ENCODE measurements around the gene DCUN1D5. TPM values are rescaled to one million over a fixed set of nuclear protein-coding genes. Genes with fewer than 3 reads are reported as not detected.

DCUN1D5 gene
- total and polyA plus RNA-seq, 9 of the 15 experiments (the other 6 are each of a cell fraction or from before 2014, with no cell fraction given): 38.4 to 242 (median 115) TPM

- ATAC-seq: no peak
- H3K4me3 ChIP-seq: no peak overlapping the region
- no peaks in the 10 kb centered on the region for H3K9me1 ChIP-seq (ENCODE audit: control insufficient read depth, insufficient read depth, low read length)
- no peak for TF ChIP-seq CLOCK (CRISPR knock-in tag; IDR thresholded peaks at IDR 0.05; ENCODE audit: borderline replicate concordance)
- TF ChIP-seq PRMT5 (CRISPR knock-in tag; IDR thresholded peaks at IDR 0.05): no peak
- no peak for TF ChIP-seq CHD4 (IDR thresholded peaks at IDR 0.05; ENCODE audit: insufficient read depth, insufficient replicate concordance, low read depth, low read length, poor library complexity, severe bottlenecking)
- no peak for TF ChIP-seq OTX1 (CRISPR knock-in tag; IDR thresholded peaks at IDR 0.05)
- TF ChIP-seq FOXK1 (CRISPR knock-in tag; IDR thresholded peaks at IDR 0.05; ENCODE audit: borderline replicate concordance): no peak
- no peak for TF ChIP-seq ZNF584 (CRISPR knock-in tag; IDR thresholded peaks at IDR 0.05; ENCODE audit: low read depth)
- no peak for TF ChIP-seq ASH1L (IDR thresholded peaks at IDR 0.05; ENCODE audit: borderline replicate concordance, low read depth, partially characterized antibody)
- no peak for TF ChIP-seq NCOA2 (IDR thresholded peaks at IDR 0.05; ENCODE audit: partially characterized antibody in 2 of 2)
- TF ChIP-seq ZBTB1 (CRISPR knock-in tag; IDR thresholded peaks at IDR 0.05; ENCODE audit: borderline replicate concordance, low read depth): no peak
- TF ChIP-seq BRCA1 (IDR thresholded peaks at IDR 0.05): no peak
- no peak for TF ChIP-seq BRCA1 (CRISPR knock-in tag; IDR thresholded peaks at IDR 0.05)
- no peak for TF ChIP-seq HES1 (IDR thresholded peaks at IDR 0.05; ENCODE audit: low read depth)
- TF ChIP-seq SNIP1 (IDR thresholded peaks at IDR 0.05; ENCODE audit: low read depth): no peak
- no peak for TF ChIP-seq ILF3 (IDR thresholded peaks at IDR 0.05; ENCODE audit: borderline replicate concordance)
- TF ChIP-seq ZFX (CRISPR knock-in tag; IDR thresholded peaks at IDR 0.05): no peak
- no peak overlapping the region for H3K4me2 ChIP-seq (ENCODE audit: insufficient read depth, low read length)
- H3K27me3 ChIP-seq (ENCODE audit: control insufficient read depth in 2 of 2, insufficient read depth in 2 of 2, low read length in 2 of 2): no peaks in the 10 kb centered on the region
- CTCF ChIA-PET (ENCODE audit: low intra/inter-chr PET ratio): no interaction called here
- intact Hi-C loops (cut with micrococcal nuclease): no loop called here
- DNase-seq (ENCODE audit: extremely low read depth in 1 of 4, low spot score in 3 of 4): no peak
- H3K27ac ChIP-seq (ENCODE audit: extremely low read depth, low read depth, low read length): no peak overlapping the region
- no peaks in the 10 kb centered on the region for H3K79me2 ChIP-seq (ENCODE audit: control insufficient read depth, insufficient read depth, low read length)
- no peaks in the 10 kb centered on the region for H4K20me1 ChIP-seq (replicated peaks; ENCODE audit: control insufficient read depth, insufficient read depth, low read length)
- no peaks in the 10 kb centered on the region for H3K36me3 ChIP-seq (ENCODE audit: control insufficient read depth, insufficient read depth, low read length)
- in situ Hi-C loops (cut with MboI): no loop called here
- FAIRE-seq: no peak
- no peak overlapping the region for H3K9ac ChIP-seq (ENCODE audit: insufficient read depth in 1 of 2, low read depth in 2 of 2, low read length in 2 of 2)
- no peaks in the 10 kb centered on the region for H3K9me3 ChIP-seq (replicated peaks; ENCODE audit: control insufficient read depth, insufficient read depth, low read depth, low read length)
- no peak overlapping the region for H2AFZ ChIP-seq (ENCODE audit: low read depth, low read length)
- BruUV-seq (replicated peaks): no TSS peak
- no peaks in the 10 kb centered on the region for H3K4me1 ChIP-seq (replicated peaks in 1 of 2; ENCODE audit: control insufficient read depth in 2 of 2, insufficient read depth in 2 of 2, low read length in 2 of 2)
- POLR2A ChIA-PET: no interaction called here
Observed at GRCh38 chr11:103050351-103050750, 41.6 kb downstream of the DCUN1D5 start.
